A673 (cell line): ENCODE data around the gene CYP24A1. TPM values are rescaled to one million over a fixed set of nuclear protein-coding genes. Genes with fewer than 3 reads are reported as not detected.

Experiments used
- BruUV-seq: library from RNA; stranded (reverse); fragments of 400-500 nt; replicated peaks from 2 replicates; lab custom pipeline; 2021; lab: Mats Ljungman, UMichigan
- CTCF ChIA-PET: fragments of 300-600 bp; sonication (Branson Sonifier 250); formaldehyde crosslinking; loops from one replicate; lab custom pipeline; 2022; ENCODE audit warnings: antibody characterized with exemption; lab: Charles Lee
- POLR2A ChIA-PET: fragments of 300-600 bp; sonication (Branson Sonifier 250); formaldehyde crosslinking; loops from one replicate; lab custom pipeline; 2022; ENCODE audit warnings: antibody characterized with exemption; ENCODE audit not compliant: low non-redundant PET; lab: Charles Lee
- DNase-seq: peaks from one replicate; pipeline ENCODE4 v3.0.0-alpha.2; 2015; ENCODE audit warnings: low spot score
- H3K27ac ChIP-seq: fragments of 200-600 bp; sonication (generic); 2 replicates; pipeline ENCODE4 v1.5.1; 2016; ENCODE audit warnings: mixed run types, low read depth, mild to moderate bottlenecking, mixed read lengths, antibody characterized with exemption, low read length; ENCODE audit not compliant: poor library complexity, severe bottlenecking
- H3K27me3 ChIP-seq: fragments of 200-600 bp; sonication (generic); replicated peaks from 2 replicates; pipeline ENCODE4 v1.6.1; 2017; ENCODE audit warnings: mixed run types, low read depth, mild to moderate bottlenecking, mixed read lengths, antibody characterized with exemption, low read length; ENCODE audit not compliant: insufficient read depth, poor library complexity
- H3K36me3 ChIP-seq: fragments of 200-600 bp; sonication (generic); 2 replicates; pipeline ENCODE4 v1.6.1; 2016; ENCODE audit warnings: mixed run types, mild to moderate bottlenecking, mixed read lengths, antibody characterized with exemption, low read length; ENCODE audit not compliant: insufficient read depth, poor library complexity, severe bottlenecking
- H3K4me1 ChIP-seq: fragments of 200-600 bp; sonication (generic); 2 replicates; pipeline ENCODE4 v1.6.1; 2017; ENCODE audit warnings: mixed run types, mild to moderate bottlenecking, mixed read lengths, antibody characterized with exemption, low read length; ENCODE audit not compliant: insufficient read depth, poor library complexity, severe bottlenecking
- H3K4me3 ChIP-seq: fragments of 200-600 bp; sonication (generic); 2 replicates; pipeline ENCODE4 v1.5.1; 2016; ENCODE audit warnings: low read depth, mixed run types, mild to moderate bottlenecking, mixed read lengths, low read length; ENCODE audit not compliant: poor library complexity, severe bottlenecking
- H3K9me3 ChIP-seq: fragments of 200-600 bp; sonication (generic); 2 replicates; pipeline ENCODE4 v1.6.1; 2016; ENCODE audit warnings: mixed run types, low read depth, mild to moderate bottlenecking, mixed read lengths, antibody characterized with exemption, low read length; ENCODE audit not compliant: poor library complexity, severe bottlenecking
- CTCF ChIP-seq: fragments of 300-800, 200-600 bp; sonication (generic); conservative IDR thresholded peaks from 2 replicates; pipeline ENCODE4 v1.5.1; 2017; ENCODE audit warnings: low read depth, mild to moderate bottlenecking, antibody characterized with exemption, low read length, moderate library complexity, mixed read lengths
- EZH2 ChIP-seq: fragments of 200-600 bp; sonication (generic); IDR thresholded peaks from 2 replicates; pipeline ENCODE4 v1.6.1; 2017; ENCODE audit warnings: borderline replicate concordance, low read depth, mild to moderate bottlenecking, mixed read lengths, antibody characterized with exemption, low read length; ENCODE audit not compliant: poor library complexity, severe bottlenecking
- intact Hi-C: fragments of 100-400 bp; cut with micrococcal nuclease; formaldehyde crosslinking; loops from one replicate; pipeline ENCODE4 v1.10.0; 2022; ENCODE audit not compliant: unreplicated experiment
- total RNA-seq: library from RNA; stranded (reverse); gene quantifications from 2 replicates; pipeline ENCODE4 v1.2.3, GENCODE V29; 2021

CYP24A1 gene
- total RNA-seq, 1 experiment from 2014 or later = 0.56 TPM

- no peaks in the 10 kb centered on the region for H3K9me3 ChIP-seq
- no peak for DNase-seq
- no peaks in the 10 kb centered on the region for H3K4me1 ChIP-seq
- no peaks in the 10 kb centered on the region for H3K27me3 ChIP-seq
- H3K27ac ChIP-seq = no peak overlapping the region
- BruUV-seq = no TSS peak
- CTCF ChIA-PET = no interaction called here
- H3K4me3 ChIP-seq = no peak overlapping the region
- POLR2A ChIA-PET = no interaction called here
- intact Hi-C loops = no loop called here
- no peaks in the 10 kb centered on the region for H3K36me3 ChIP-seq
- TF ChIP-seq EZH2 (no peak), CTCF (no peak)
Measured at GRCh38 chr20:54184071-54184470, 10.3 kb upstream of the CYP24A1 start.

- Histone ChIP-seq H3K4me1 (no peaks in the 10 kb centered on the region), H3K36me3 (no peaks in the 10 kb centered on the region), H3K27ac (no peak overlapping the region), H3K9me3 (no peaks in the 10 kb centered on the region), H3K4me3 (no peak overlapping the region), H3K27me3 (no peaks in the 10 kb centered on the region)
- POLR2A ChIA-PET = no interaction called here
- TF ChIP-seq CTCF = no peak
- no peak for TF ChIP-seq EZH2
- intact Hi-C loops = no loop called here
- BruUV-seq = no TSS peak
- DNase-seq = no peak
- CTCF ChIA-PET = no interaction called here
Measured at GRCh38 chr20:54180931-54181330, 7.1 kb upstream of the CYP24A1 start.

GRCh38 chr20:54179946-54180345 lies 6.2 kb upstream of the CYP24A1 start:
- intact Hi-C loops = no loop called here
- peaks cover 2% of the 10 kb centered on the region for H3K27me3 ChIP-seq
- no peaks in the 10 kb centered on the region for H3K9me3 ChIP-seq
- ChIA-PET POLR2A (no interaction called here), CTCF (no interaction called here)
- TF ChIP-seq CTCF (no peak), EZH2 (no peak)
- no peak overlapping the region for H3K4me3 ChIP-seq
- no peak overlapping the region for H3K27ac ChIP-seq
- DNase-seq = no peak
- no peaks in the 10 kb centered on the region for H3K36me3 ChIP-seq
- no peaks in the 10 kb centered on the region for H3K4me1 ChIP-seq
- no TSS peak for BruUV-seq
